ENCODE data around the gene LPIN1. TPM values are rescaled to one million over a fixed set of nuclear protein-coding genes. Genes with fewer than 3 reads are reported as not detected.

LPIN1 gene
- total and polyA plus RNA-seq, 2 of the 8 experiments (the other 6 are each of a cell fraction or from before 2014, with no cell fraction given) = 4.3 to 9.8 TPM

DNA sequence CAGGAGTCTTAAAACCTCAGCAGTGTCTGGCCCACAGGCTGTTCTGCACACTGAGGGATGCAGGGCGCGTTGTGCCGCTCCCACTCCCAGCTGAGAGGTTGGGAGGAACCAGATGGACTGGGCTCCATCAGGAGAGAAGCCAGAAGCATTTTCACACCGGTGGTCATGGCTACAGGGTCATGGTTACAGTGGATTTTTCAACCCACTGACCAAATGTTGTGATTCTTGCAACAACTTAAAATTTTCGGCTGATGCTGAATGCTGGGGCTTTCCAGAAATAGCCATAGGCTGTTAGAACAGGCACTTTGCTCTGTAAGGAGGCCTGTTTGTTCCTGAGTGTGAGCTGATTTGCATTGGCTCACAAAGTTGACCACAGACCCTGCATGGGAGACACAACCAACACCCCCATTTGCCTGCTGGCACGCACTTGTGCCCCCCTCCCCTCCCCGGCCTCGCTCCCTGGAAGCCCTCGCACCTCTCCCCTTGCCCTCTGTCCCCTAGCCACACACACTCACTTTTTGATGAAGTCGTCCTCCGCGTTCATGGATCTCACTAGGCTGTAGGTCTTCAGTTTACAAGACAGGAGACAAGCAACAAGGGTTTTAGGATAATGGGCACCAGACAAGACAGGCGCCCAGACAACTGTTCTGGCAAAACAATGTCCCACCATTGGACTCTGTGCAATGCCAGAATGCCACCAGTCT is 3.4 kb downstream of the LPIN1 start (continued):
- TF ChIP-seq, protein P1, sequence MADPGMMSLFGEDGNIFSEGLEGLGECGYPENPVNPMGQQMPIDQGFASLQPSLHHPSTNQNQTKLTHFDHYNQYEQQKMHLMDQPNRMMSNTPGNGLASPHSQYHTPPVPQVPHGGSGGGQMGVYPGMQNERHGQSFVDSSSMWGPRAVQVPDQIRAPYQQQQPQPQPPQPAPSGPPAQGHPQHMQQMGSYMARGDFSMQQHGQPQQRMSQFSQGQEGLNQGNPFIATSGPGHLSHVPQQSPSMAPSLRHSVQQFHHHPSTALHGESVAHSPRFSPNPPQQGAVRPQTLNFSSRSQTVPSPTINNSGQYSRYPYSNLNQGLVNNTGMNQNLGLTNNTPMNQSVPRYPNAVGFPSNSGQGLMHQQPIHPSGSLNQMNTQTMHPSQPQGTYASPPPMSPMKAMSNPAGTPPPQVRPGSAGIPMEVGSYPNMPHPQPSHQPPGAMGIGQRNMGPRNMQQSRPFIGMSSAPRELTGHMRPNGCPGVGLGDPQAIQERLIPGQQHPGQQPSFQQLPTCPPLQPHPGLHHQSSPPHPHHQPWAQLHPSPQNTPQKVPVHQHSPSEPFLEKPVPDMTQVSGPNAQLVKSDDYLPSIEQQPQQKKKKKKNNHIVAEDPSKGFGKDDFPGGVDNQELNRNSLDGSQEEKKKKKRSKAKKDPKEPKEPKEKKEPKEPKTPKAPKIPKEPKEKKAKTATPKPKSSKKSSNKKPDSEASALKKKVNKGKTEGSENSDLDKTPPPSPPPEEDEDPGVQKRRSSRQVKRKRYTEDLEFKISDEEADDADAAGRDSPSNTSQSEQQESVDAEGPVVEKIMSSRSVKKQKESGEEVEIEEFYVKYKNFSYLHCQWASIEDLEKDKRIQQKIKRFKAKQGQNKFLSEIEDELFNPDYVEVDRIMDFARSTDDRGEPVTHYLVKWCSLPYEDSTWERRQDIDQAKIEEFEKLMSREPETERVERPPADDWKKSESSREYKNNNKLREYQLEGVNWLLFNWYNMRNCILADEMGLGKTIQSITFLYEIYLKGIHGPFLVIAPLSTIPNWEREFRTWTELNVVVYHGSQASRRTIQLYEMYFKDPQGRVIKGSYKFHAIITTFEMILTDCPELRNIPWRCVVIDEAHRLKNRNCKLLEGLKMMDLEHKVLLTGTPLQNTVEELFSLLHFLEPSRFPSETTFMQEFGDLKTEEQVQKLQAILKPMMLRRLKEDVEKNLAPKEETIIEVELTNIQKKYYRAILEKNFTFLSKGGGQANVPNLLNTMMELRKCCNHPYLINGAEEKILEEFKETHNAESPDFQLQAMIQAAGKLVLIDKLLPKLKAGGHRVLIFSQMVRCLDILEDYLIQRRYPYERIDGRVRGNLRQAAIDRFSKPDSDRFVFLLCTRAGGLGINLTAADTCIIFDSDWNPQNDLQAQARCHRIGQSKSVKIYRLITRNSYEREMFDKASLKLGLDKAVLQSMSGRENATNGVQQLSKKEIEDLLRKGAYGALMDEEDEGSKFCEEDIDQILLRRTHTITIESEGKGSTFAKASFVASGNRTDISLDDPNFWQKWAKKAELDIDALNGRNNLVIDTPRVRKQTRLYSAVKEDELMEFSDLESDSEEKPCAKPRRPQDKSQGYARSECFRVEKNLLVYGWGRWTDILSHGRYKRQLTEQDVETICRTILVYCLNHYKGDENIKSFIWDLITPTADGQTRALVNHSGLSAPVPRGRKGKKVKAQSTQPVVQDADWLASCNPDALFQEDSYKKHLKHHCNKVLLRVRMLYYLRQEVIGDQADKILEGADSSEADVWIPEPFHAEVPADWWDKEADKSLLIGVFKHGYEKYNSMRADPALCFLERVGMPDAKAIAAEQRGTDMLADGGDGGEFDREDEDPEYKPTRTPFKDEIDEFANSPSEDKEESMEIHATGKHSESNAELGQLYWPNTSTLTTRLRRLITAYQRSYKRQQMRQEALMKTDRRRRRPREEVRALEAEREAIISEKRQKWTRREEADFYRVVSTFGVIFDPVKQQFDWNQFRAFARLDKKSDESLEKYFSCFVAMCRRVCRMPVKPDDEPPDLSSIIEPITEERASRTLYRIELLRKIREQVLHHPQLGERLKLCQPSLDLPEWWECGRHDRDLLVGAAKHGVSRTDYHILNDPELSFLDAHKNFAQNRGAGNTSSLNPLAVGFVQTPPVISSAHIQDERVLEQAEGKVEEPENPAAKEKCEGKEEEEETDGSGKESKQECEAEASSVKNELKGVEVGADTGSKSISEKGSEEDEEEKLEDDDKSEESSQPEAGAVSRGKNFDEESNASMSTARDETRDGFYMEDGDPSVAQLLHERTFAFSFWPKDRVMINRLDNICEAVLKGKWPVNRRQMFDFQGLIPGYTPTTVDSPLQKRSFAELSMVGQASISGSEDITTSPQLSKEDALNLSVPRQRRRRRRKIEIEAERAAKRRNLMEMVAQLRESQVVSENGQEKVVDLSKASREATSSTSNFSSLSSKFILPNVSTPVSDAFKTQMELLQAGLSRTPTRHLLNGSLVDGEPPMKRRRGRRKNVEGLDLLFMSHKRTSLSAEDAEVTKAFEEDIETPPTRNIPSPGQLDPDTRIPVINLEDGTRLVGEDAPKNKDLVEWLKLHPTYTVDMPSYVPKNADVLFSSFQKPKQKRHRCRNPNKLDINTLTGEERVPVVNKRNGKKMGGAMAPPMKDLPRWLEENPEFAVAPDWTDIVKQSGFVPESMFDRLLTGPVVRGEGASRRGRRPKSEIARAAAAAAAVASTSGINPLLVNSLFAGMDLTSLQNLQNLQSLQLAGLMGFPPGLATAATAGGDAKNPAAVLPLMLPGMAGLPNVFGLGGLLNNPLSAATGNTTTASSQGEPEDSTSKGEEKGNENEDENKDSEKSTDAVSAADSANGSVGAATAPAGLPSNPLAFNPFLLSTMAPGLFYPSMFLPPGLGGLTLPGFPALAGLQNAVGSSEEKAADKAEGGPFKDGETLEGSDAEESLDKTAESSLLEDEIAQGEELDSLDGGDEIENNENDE (IDR thresholded peaks at IDR 0.05; ENCODE audit: insufficient replicate concordance, low read length) = no peak
- TF ChIP-seq CBX8 (IDR thresholded peaks at IDR 0.05; ENCODE audit: borderline replicate concordance, low read depth, low read length) (no peak), NRF1 (IDR thresholded peaks at IDR 0.05; ENCODE audit: low read depth, low read length) (no peak), EP300 (IDR thresholded peaks at IDR 0.05; ENCODE audit: borderline replicate concordance in 1 of 2, low read depth in 2 of 2, low read length in 2 of 2) (no peak), GTF2F1 (IDR thresholded peaks at IDR 0.05; ENCODE audit: borderline replicate concordance, low read depth, low read length) (no peak), SP1 (IDR thresholded peaks at IDR 0.05; ENCODE audit: low read depth, low read length) (no peak), KDM1A (IDR thresholded peaks at IDR 0.05; ENCODE audit: borderline replicate concordance, low read length) (no peak), SRF (IDR thresholded peaks at IDR 0.05; ENCODE audit: low read depth, low read length) (no peak)

All from H1 (cell line).